Measurements from ENCODE around the gene C4BPB. TPM values are rescaled to one million over a fixed set of nuclear protein-coding genes. Genes with fewer than 3 reads are reported as not detected.

Gene C4BPB
- total RNA-seq, 4 donors from 2014 or later, result 1.6 to 2.7 TPM; not detected in 2

GRCh38 chr1:207145401-207146058 is 56.9 kb downstream of the C4BPB start:
- H3K27ac ChIP-seq, result no peak overlapping the region
- WGBS, 2 donors (ENCODE audit: low coverage in 1 of 2), result 63 to 72% methylated on average over 5 of the region's 5 CpGs
- TF ChIP-seq POLR2A (IDR thresholded peaks at IDR 0.05) (no peak), POLR2AphosphoS5 (IDR thresholded peaks at IDR 0.05) (no peak), EP300 (IDR thresholded peaks at IDR 0.05) (no peak), CTCF (IDR thresholded peaks at IDR 0.05) (no peak)
- H3K4me1 ChIP-seq, result no peaks in the 10 kb centered on the region
- no peaks in the 10 kb centered on the region for H3K27me3 ChIP-seq
- no peaks in the 10 kb centered on the region for H3K9me3 ChIP-seq
- ATAC-seq, result peak; percentile 36
- no peaks in the 10 kb centered on the region for H3K36me3 ChIP-seq
- no peak overlapping the region for H3K4me3 ChIP-seq

Other genes with a start within 250 kb of the C4BPB start
- gene IL20, start 223.2 kb upstream of the C4BPB start, total RNA-seq, result not detected
- gene IL24, start 191.4 kb upstream of the C4BPB start, total RNA-seq, result not detected
- 1 to 10 TPM in 3 of 4 donors, not detected in 1; 1.0 to 4.1 (median 1.6) TPM for gene FCMR, start 166.9 kb upstream of the C4BPB start, total RNA-seq
- 100 to 1,000 TPM in 1 of 4 donors, under 1 TPM in 3; 0.16 to 256 (median 0.35) TPM for gene PIGR, start 142.4 kb upstream of the C4BPB start, total RNA-seq
- gene FCAMR, start 118.4 kb upstream of the C4BPB start, total RNA-seq, result under 1 TPM in 1 of 4 donors, not detected in 3; 0.39 TPM
- 1 to 10 TPM in 2 of 4 donors, under 1 TPM in 1, not detected in 1; 0.19 to 3.7 (median 1.4) TPM for gene C1orf116, start 56.1 kb upstream of the C4BPB start, total RNA-seq
- gene YOD1, start 37.7 kb upstream of the C4BPB start, total RNA-seq, result 10 to 100 TPM in 1 of 4 donors, 1 to 10 TPM in 3; 6.9 to 11.7 (median 8.8) TPM
- gene PFKFB2, start 35.6 kb upstream of the C4BPB start, total RNA-seq, result 1 to 10 TPM; 3.4 to 6.7 (median 5.3) TPM
- gene C4BPA, start 15.4 kb downstream of the C4BPB start, total RNA-seq, result 1 to 10 TPM in 1 of 4 donors, not detected in 3; 3.1 TPM
- gene CD55, start 232.8 kb downstream of the C4BPB start, total RNA-seq, result 10 to 100 TPM; 24.7 to 78.4 (median 41.5) TPM